HG02884 (cell line): ENCODE measurements around the gene CASR.

Experiments used
- ATAC-seq: cut with Tn5 transposase; IDR thresholded peaks from one replicate; pipeline ENCODE4 v1.9.1; 2021; ENCODE audit warnings: mild to moderate bottlenecking, moderate library complexity; ENCODE audit not compliant: unreplicated experiment

CASR gene

DNA sequence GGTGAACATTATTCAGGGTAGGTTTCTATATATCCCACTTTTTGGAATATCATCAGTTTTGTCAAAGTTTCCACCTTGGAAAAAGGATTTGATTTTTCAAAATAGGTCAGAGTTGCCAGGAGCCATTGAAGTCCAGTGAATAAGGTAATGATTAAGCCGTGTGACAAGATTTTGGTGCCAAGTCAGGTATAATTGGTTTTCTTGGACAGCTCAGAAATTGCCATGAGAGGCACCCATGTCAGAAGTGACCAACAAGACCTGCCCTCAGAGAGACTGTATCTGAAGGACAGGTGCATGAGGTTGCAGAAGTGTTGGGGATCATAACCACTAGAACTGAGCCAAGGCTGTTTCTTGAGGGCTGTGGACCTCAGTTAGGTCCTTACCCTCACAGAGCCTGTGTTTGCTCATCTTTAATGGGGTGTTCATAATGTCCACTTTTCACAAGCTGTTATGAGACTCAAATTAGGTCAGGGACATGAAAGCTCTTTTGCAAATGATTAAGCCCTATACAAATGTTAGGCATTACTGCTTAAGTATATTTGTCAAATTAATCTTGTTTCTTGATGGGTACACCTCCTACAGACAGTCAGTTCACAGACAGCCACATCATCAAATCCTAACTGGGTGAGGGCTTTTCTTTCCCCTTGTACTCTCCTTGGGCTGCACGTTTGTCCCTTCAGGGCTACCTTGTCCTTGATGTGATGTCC is 32.3 kb downstream of the CASR start:
- no peak for ATAC-seq

- ATAC-seq: no peak
Observed at GRCh38 chr3:122217901-122218300, 34.4 kb downstream of the CASR start.

- no peak for ATAC-seq
Observed at GRCh38 chr3:122219242-122219872, 35.9 kb downstream of the CASR start.

- no peak for ATAC-seq
Observed at GRCh38 chr3:122227036-122227781, 43.7 kb downstream of the CASR start.

GRCh38 chr3:122230174-122230573 is 46.7 kb downstream of the CASR start:
- no peak for ATAC-seq

DNA sequence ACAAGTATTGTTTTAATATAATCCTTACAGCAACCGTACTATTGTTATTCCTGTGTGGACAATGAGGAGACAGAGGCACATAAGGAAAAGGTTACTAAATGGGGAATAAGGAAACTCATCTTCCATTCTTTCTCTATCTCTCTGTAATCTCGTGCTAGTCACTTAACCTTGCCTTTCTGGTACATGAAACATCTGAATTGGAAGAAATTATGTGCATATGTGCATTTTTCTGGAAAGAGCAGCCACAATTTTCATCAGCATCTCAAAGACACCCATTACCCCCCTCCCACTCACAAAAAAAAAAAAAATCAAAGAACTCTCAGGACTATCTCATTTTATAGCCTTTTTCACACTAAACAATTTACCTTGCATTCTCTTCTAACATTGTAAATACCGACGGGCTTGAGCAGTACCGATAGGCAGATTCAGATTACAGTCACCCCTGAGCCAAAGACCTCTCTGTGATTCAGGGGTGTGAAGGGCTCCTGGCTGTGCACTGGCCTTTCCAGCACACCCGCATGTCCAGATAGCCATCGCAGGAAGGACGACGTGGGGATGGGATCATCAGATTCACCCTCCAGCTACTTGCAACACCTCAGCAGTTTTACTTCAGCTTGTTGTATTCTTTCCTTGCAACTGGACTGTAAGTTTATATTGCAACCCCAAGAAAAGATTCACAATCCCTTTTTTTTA is 48.1 kb downstream of the CASR start:
- ATAC-seq: no peak

GRCh38 chr3:122232485-122232884 is 49.0 kb downstream of the CASR start:
- no peak for ATAC-seq

DNA sequence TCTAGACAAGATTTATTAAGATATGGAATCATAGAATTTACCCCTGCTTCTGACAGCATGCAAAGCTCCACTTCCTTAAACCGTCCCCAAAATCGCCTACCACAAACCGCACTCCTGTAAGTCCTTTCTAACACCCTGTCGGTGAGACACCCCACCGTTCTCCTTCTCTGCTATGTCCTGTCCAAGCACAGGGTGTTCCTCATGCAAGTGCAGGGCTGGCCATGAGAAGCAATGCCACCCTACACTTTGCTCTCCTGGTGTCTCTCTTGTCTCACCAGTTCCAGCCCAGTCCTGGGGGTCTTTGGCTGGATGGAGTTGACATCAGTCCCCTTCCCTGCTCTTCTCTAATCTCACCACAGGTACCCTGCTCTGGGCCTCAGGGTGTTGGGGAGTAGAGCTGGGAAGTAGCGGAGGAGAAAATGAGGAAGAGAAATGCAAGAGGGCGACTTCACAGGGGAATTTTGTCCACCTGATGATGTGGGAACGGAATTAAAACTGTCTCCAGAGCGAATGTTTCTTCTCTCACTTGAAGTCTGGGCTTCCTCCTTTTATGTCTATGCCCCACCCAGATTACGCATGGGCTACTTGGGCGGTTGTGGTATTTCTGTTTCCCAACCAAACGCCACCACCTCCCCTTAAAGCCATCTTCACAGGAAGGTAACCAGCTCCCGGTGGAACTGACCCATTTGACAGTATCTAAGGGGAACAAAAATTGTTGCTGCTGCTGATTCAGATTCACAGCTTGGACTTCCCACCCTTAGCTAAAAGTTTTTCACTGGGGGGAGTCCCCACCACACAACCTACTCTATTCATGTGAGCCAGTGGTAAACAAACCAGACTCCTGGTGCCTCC is 49.9 kb downstream of the CASR start:
- ATAC-seq: peak; percentile 70

- ATAC-seq: no peak
Observed at GRCh38 chr3:122234117-122234516, 50.6 kb downstream of the CASR start.

GRCh38 chr3:122235147-122235546 is 51.7 kb downstream of the CASR start:
- peak; percentile 32 for ATAC-seq

DNA sequence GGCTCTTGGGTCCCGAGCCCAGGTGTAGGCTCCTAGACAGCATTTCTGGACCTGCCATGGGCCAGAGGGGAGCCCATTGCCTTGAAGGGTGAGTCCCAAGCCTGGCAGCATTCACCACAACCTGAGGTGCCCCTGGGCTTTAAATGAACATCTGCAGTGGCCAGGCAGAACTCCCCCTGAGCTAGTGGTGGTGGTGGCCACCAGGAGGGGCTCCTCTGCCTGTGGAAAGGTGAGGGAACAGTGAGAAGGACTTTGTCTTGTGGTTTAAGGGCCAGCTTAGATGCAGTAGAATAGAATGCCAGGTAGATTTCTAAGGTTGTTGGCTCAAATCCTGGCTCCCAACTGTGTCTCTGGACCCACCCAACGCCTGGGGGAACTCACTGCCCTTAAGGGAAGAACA is 55.6 kb downstream of the CASR start:
- no peak for ATAC-seq

DNA sequence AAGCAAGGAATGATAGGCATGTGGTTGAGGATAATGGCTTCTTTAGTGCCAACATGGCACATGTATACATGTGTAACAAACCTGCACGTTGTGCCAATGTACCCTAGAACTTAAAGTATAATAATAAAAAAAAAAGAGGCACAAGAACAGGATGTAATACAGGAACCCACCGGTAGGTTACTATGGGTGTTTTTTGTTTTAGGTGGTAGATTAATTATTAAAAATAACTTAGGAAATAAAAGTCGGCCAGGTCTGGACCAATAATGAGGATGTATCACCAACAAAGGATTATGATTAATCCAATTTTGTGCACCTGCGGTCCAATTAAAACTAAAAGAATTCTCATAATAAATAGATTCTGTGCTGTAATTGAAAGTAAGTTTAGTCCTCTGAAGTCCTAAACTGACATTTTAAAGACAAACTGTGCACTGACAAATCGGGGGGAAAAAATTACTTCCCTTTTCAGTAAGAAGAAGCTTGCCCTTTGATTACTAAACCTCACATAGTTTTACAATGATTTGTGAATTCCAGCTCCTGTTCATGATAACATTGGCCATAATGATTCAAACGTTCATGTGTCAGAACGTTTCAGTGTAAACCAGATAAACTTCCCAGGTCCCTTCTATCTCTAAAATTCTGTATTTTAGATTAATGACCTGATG is 62.2 kb downstream of the CASR start:
- ATAC-seq: no peak

DNA sequence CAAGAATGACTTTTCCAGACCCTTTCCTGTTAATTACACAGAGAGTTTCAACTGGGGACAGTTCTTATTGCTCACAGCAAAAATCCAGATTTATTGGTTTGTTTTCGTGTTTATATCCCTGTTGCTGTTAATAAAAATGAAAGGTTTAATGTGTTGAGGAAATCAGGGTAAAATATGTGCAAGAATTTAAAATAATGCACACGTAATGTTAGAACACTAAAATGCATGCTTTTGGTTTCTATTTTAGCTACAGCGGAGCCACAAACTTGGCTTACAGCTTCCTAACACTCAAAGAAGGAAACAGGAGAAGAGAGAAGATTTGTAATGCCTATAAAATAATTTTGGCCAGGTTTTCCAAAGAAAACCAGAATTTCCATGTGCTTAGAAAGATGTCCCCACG is 62.7 kb downstream of the CASR start:
- ATAC-seq: no peak

GRCh38 chr3:122247087-122247824 is 63.8 kb downstream of the CASR start:
- ATAC-seq: no peak

- ATAC-seq: no peak
Observed at GRCh38 chr3:122247825-122248185, 64.3 kb downstream of the CASR start.

DNA sequence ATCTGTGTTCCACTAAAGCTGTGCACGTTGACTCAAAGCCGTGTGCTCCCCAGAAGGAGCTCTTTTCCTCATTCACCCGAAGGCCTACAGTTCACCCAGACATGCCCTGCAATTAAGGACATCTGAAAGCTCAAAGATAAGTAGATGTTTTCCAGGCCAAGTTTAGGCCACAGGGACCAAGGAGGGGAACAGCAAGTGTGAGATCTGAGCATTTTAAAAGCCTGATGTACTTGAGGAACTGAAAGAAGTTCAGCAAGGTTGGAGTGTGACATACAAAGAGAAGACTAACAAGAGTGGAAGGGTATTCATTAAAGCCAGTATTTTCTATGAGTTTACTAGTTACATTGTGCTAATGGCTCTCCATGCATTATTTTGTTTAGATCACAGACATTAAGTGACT is 68.0 kb downstream of the CASR start:
- no peak for ATAC-seq

GRCh38 chr3:122253581-122253980 is 70.1 kb downstream of the CASR start:
- no peak for ATAC-seq

- ATAC-seq: peak; percentile 69
Observed at GRCh38 chr3:122255757-122256439, 72.4 kb downstream of the CASR start.
